ENCODE measurements around the gene MED25. TPM values are rescaled to one million over a fixed set of nuclear protein-coding genes. Genes with fewer than 3 reads are reported as not detected.

Gene MED25
- total RNA-seq, 2 donors from 2014 or later, result 52.6 to 52.8 TPM

Small RNA genes lying within 50 kb of the gene (microRNA-seq; reads per million reads assigned to microRNA genes)
- gene MIR4749 (0.53 to 10.9 reads per million in 2 donors), gene MIR6799 (0 reads per million in 2 donors), gene MIR6800 (0.53 to 1.4 reads per million in 2 donors)

Other genes with a start within 250 kb of the MED25 start
- gene NOSIP, start 237.7 kb upstream of the MED25 start, total RNA-seq, result 10 to 100 TPM; 62.8 to 66.4 TPM
- gene PRRG2, start 237.0 kb upstream of the MED25 start, total RNA-seq, result 10 to 100 TPM; 22.4 to 26.1 TPM
- gene PRR12, start 227.1 kb upstream of the MED25 start, total RNA-seq, result 10 to 100 TPM; 20.5 to 26.4 TPM
- gene RRAS, start 178.1 kb upstream of the MED25 start, total RNA-seq, result 10 to 100 TPM; 41.7 to 76.6 TPM
- gene SCAF1, start 176.1 kb upstream of the MED25 start, total RNA-seq, result 10 to 100 TPM; 60.9 to 62.7 TPM
- 10 to 100 TPM; 69.0 to 83.1 TPM for gene IRF3, start 152.4 kb upstream of the MED25 start, total RNA-seq
- gene BCL2L12, start 152.4 kb upstream of the MED25 start, total RNA-seq, result 10 to 100 TPM; 13.8 to 14.9 TPM
- gene PRMT1, start 141.0 kb upstream of the MED25 start, total RNA-seq, result 10 to 100 TPM; 66.7 to 83.9 TPM
- gene ADM5, start 128.7 kb upstream of the MED25 start, total RNA-seq, result 1 to 10 TPM in 1 of 2 donors, under 1 TPM in 1; 0.98 to 1.1 TPM
- 1 to 10 TPM; 1.5 to 2.0 TPM for gene CPT1C, start 127.2 kb upstream of the MED25 start, total RNA-seq
- gene TSKS, start 55.0 kb upstream of the MED25 start, total RNA-seq, result under 1 TPM; 0.21 to 0.22 TPM
- 10 to 100 TPM; 71.2 to 72.9 TPM for gene AP2A1, start 51.3 kb upstream of the MED25 start, total RNA-seq
- 1 to 10 TPM; 7.6 to 10.0 TPM for gene FUZ, start 5.0 kb upstream of the MED25 start, total RNA-seq
- gene PTOV1, start 32.9 kb downstream of the MED25 start, total RNA-seq, result 10 to 100 TPM; 95.3 to 95.5 TPM
- gene PNKP, start 49.3 kb downstream of the MED25 start, total RNA-seq, result 10 to 100 TPM; 62.3 to 76.7 TPM
- 10 to 100 TPM; 30.3 to 43.3 TPM for gene AKT1S1, start 59.1 kb downstream of the MED25 start, total RNA-seq
- 10 to 100 TPM; 32.8 to 36.4 TPM for gene TBC1D17, start 59.4 kb downstream of the MED25 start, total RNA-seq
- 1 to 10 TPM in 1 of 2 donors, under 1 TPM in 1; 0.67 to 1.3 TPM for gene IL4I1, start 78.6 kb downstream of the MED25 start, total RNA-seq
- gene ATF5, start 110.9 kb downstream of the MED25 start, total RNA-seq, result 10 to 100 TPM; 13.2 to 16.7 TPM
- 10 to 100 TPM; 31.5 to 37.1 TPM for gene NUP62, start 111.2 kb downstream of the MED25 start, total RNA-seq
- under 1 TPM; 0.40 to 0.75 TPM for gene SIGLEC11, start 142.9 kb downstream of the MED25 start, total RNA-seq
- gene VRK3, start 207.1 kb downstream of the MED25 start, total RNA-seq, result 10 to 100 TPM; 48.2 to 55.3 TPM
- 1 to 10 TPM; 4.9 to 5.9 TPM for gene ZNF473, start 207.7 kb downstream of the MED25 start, total RNA-seq